Measurements from ENCODE around the gene PHF2.

PHF2 gene

GRCh38 chr9:93552923-93553322, 23.5 kb upstream of the PHF2 start:
- POLR2A ChIA-PET: interaction anchor here (0.6 to 1.2 kb wide), 2 partner anchors 13 to 43 kb away, joined by 4 read pairs; no protein-coding TSS in a partner anchor
- no peak for TF ChIP-seq CTCF (IDR thresholded peaks at IDR 0.05; ENCODE audit: insufficient read depth, low read length, missing control alignments)
- CTCF ChIA-PET: interaction anchor here (8.8 kb wide), 1 partner anchor 13 kb away, joined by 94 read pairs; no protein-coding TSS in a partner anchor
- DNase-seq (ENCODE audit: low read depth, low spot score): no peak
- H3K4me3 ChIP-seq (ENCODE audit: low read depth, low read length): no peak overlapping the region

- CTCF ChIA-PET: interaction anchor here (3.7 kb wide), 1 partner anchor 11 kb away, joined by 50 read pairs; no protein-coding TSS in a partner anchor
Observed at GRCh38 chr9:93555370-93555769, 21.0 kb upstream of the PHF2 start.

DNA sequence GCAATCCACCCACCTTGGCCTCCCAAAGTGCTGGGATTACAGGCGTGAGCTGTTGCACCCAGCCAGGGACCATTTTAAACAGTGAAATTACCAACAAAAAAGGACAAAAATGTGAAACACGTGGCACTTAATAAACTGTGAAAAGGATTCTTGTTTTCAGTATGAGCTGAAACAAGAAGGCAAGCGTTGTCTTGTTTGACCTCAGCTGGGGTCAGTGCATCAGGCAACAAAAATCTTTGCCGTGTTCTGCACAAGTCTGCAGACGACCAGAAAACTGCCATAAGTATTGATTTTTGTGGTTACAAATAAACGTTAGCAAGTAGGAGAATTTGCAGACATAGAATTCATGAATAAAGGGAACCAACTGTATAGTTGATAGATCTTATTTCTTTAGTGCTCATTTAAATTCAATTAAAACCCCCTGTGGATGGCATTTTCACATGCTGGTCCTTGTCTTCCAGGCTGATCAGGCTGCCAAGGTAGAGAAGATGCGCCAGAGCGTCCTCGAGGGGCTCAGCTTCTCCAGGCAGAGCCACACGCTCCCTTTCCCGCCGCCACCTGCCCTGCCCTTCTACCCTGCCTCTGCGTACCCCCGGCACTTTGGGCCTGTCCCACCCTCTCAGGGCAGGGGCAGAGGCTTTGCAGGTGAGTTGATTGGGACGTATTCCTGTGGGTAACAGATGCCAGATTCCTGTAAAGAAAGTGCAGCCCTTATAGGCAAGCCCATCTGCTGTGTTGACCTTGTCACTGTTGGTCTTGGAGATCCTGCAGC, 18.8 kb upstream of the PHF2 start:
- ChIA-PET CTCF (interaction anchor here (3.7 kb wide), 1 partner anchor 9 kb away, joined by 50 read pairs; no protein-coding TSS in a partner anchor), POLR2A (no interaction called here)
- DNase-seq (ENCODE audit: low read depth, low spot score): no peak
- no peak overlapping the region for H3K4me3 ChIP-seq (ENCODE audit: low read depth, low read length)
- no peak for TF ChIP-seq CTCF (IDR thresholded peaks at IDR 0.05; ENCODE audit: insufficient read depth, low read length, missing control alignments)

More at GRCh38 chr9:93555370-93555769, 21.0 kb upstream of the PHF2 start:
- no peak for DNase-seq (ENCODE audit: low read depth, low spot score)
- no peak overlapping the region for H3K4me3 ChIP-seq (ENCODE audit: low read depth, low read length)
- TF ChIP-seq CTCF (IDR thresholded peaks at IDR 0.05; ENCODE audit: insufficient read depth, low read length, missing control alignments): no peak
- POLR2A ChIA-PET: no interaction called here

- TF ChIP-seq CTCF (IDR thresholded peaks at IDR 0.05; ENCODE audit: insufficient read depth, low read length, missing control alignments): no peak
- CTCF ChIA-PET: interaction anchor here (3.7 kb wide), 1 partner anchor 8 kb away, joined by 50 read pairs; no protein-coding TSS in a partner anchor
- H3K4me3 ChIP-seq (ENCODE audit: low read depth, low read length): no peak overlapping the region
- POLR2A ChIA-PET: no interaction called here
- no peak for DNase-seq (ENCODE audit: low read depth, low spot score)
Observed at GRCh38 chr9:93558503-93558902, 17.9 kb upstream of the PHF2 start.

DNA sequence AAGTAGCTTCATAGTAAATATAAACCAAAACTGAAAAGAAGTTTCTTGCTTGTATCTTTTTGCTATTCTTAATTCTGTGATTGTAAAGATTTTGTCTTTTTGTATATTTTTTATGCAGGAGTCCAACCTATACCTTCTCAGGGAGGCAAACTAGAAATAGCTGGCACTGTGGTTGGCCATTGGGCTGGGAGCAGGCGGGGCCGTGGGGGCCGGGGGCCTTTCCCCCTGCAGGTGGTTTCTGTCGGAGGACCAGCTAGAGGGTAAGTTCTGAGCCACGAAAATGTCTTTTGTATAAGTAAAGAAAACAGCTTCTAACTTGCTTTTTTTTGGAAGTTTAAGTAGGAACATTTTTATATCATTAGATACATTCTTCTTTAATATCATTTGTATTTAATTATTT, 15.4 kb upstream of the PHF2 start:
- DNase-seq (ENCODE audit: low read depth, low spot score): no peak
- ChIA-PET CTCF (interaction anchor here (1.3 to 1.4 kb wide), 2 partner anchors 10 to 15 kb away, joined by 3 to 5 read pairs; no protein-coding TSS in a partner anchor), POLR2A (no interaction called here)
- TF ChIP-seq CTCF (IDR thresholded peaks at IDR 0.05; ENCODE audit: insufficient read depth, low read length, missing control alignments): no peak
- no peak overlapping the region for H3K4me3 ChIP-seq (ENCODE audit: low read depth, low read length)

- H3K4me3 ChIP-seq (ENCODE audit: low read depth, low read length): no peak overlapping the region
- ChIA-PET CTCF (interaction anchor here (0.9 kb wide), 1 partner anchor 10 kb away, joined by 4 read pairs; no protein-coding TSS in a partner anchor), POLR2A (no interaction called here)
- no peak for DNase-seq (ENCODE audit: low read depth, low spot score)
- TF ChIP-seq CTCF (IDR thresholded peaks at IDR 0.05; ENCODE audit: insufficient read depth, low read length, missing control alignments): no peak
Observed at GRCh38 chr9:93562157-93562556, 14.2 kb upstream of the PHF2 start.

Measured in AG04449 (cell line).